Measurements from ENCODE around the gene GAREM1.

Gene GAREM1

GRCh38 chr18:32461709-32462272, 8.9 kb downstream of the GAREM1 start:
- no peak for DNase-seq
- intact Hi-C loops (cut with DNase I): loop anchor here (10.0 kb wide), 1 partner anchor 107 kb away; no protein-coding TSS in a partner anchor

DNA sequence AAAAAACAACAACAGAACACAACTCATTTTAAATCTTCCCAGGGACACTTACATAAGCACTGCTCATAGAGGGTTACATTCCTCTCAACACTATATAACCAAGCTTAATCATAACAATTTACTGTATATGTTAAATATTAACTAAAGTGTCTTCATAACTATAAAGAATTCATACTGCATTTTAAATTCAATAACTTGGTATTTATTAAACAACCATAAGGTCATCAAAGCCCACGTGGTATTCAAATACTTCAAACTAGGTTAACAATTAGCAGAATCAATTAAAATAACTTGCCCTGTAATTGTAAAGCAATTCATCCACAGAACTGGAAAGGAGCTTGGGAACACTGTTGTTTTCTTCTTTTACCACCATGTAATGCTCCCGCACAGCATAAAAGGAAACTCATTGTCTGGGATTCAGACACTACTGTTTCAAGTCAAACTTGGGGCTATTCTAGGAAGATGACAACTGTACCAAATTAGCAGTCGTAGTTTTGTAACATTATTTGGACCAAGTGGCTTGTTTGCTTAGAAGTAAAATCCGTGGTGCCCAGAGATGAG, 10.4 kb downstream of the GAREM1 start:
- DNase-seq: no peak
- intact Hi-C loops (cut with DNase I): loop anchor here (10.0 kb wide), 1 partner anchor 105 kb away; no protein-coding TSS in a partner anchor

- no peak for DNase-seq
- intact Hi-C loops (cut with DNase I): loop anchor here (10.0 kb wide), 1 partner anchor 105 kb away; no protein-coding TSS in a partner anchor
Observed at GRCh38 chr18:32459361-32460101, 11.2 kb downstream of the GAREM1 start.

DNA sequence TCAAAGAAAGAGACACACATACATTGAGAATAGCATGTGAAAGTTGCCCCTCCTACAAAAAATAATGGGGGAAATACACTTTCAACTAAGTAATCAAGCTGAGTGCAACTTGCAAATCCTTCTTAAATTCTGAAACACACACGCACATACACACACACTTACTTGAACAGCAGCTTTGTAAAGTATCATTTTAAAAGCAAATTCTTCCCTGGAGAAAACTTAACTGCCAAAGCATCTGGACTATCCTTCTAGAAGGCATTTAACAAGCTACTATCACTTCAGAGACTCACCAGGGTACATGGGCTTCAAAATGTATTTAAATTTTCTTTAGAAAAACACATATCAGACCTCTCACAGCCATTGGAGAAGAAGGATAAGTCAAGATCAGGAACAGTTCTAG, 15.3 kb downstream of the GAREM1 start:
- intact Hi-C loops (cut with DNase I): no loop called here
- DNase-seq: no peak

DNA sequence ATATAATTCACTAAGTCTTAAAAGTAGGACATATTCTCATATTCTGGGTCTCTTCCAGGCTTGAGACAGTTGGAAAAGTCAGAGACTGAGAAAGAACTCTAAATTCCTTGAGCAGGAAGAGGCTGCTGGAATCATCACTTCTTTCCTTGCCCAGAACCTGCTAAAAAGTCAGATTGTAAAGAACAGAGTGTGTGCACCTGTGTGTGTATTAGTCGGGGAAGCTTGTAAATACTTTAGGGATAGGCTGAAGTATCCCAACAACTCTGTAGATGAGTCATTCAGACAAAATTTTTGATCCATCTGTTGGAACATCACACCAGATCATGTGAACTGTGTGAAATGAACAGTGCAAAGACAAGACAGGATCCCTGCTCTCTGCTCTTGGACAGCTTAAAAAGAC, 16.1 kb downstream of the GAREM1 start:
- intact Hi-C loops (cut with DNase I): no loop called here
- DNase-seq: no peak

DNA sequence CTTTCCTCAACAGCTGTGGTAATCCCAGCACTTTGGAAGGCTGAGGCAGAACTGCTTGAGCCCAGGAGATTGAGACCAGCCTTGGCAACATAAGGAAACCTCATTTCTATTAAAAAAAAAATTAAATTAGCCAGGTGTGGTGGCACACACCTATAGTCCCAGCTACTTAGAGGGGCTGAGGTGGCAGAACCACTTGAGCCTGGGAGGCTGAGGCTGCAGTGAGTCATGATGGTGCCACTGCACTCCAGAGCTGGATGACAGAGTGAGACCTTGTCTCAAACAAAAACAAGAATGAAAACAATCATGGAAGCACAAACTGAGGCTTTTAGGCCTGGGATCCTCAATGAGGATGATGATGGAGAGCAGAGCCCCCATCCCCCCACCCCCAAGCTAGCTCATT, 19.8 kb downstream of the GAREM1 start:
- intact Hi-C loops (cut with DNase I): no loop called here
- no peak for DNase-seq

- no peak for DNase-seq
- intact Hi-C loops (cut with DNase I): no loop called here
Observed at GRCh38 chr18:32450026-32450691, 20.5 kb downstream of the GAREM1 start.

- intact Hi-C loops (cut with DNase I): no loop called here
- DNase-seq: peak in 1 of 42 donors; percentile 26
Observed at GRCh38 chr18:32446780-32447179, 23.9 kb downstream of the GAREM1 start.

DNA sequence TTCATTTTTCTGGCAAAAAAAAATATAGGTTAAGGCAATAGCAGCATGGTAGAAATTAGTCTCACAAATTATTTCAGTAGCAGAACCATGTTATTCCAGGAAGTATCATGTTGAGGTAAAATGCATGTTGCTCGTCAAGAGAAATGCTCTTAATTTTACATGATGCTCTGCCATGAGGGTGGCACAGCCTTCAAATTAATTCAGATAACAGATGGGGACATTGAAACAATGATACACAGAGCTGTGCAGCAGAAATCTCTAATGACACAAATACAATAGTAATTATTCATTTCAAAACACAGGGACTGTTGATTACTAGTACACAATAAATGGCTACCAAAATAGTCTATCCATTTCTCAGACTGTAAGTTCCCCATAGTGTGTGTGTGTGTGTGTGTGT, 24.8 kb downstream of the GAREM1 start:
- DNase-seq: no peak
- intact Hi-C loops (cut with DNase I): no loop called here

- intact Hi-C loops (cut with DNase I): no loop called here
Observed at GRCh38 chr18:32443706-32444215, 26.9 kb downstream of the GAREM1 start.

GRCh38 chr18:32443033-32443705, 27.5 kb downstream of the GAREM1 start:
- intact Hi-C loops (cut with DNase I): no loop called here

More at GRCh38 chr18:32443706-32444215, 26.9 kb downstream of the GAREM1 start:
- no peak for DNase-seq

GRCh38 chr18:32442575-32442974, 28.1 kb downstream of the GAREM1 start:
- DNase-seq: peak in 2 of 42 donors; percentile 19 to 60
- intact Hi-C loops (cut with DNase I): no loop called here

More at GRCh38 chr18:32443033-32443705, 27.5 kb downstream of the GAREM1 start:
- no peak for DNase-seq

DNA sequence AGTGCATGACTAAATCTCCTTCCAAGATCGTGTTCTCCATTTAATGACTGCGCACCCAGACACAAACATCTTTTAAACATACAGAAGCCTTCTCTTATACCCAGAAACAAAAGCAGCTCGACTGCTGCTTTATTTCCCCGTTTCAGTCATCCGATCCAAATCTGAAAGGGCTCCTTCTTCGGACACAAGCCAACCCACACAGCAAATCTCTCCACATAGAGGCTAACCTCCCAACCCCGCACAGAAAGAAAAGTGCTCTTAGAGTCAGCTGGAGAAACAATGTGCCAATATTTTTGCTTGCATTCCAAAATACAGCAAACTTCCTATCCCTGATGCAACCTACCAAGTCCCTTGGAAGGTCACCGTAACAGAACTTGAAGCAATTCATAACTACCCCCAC, 29.1 kb downstream of the GAREM1 start:
- DNase-seq: peak in 8 of 42 donors; percentile 20 to 62 (median 37)
- intact Hi-C loops (cut with DNase I): loop anchor here (2.0 kb wide), 1 partner anchor 29 kb away; the partner anchor contains the start of gene GAREM1

DNA sequence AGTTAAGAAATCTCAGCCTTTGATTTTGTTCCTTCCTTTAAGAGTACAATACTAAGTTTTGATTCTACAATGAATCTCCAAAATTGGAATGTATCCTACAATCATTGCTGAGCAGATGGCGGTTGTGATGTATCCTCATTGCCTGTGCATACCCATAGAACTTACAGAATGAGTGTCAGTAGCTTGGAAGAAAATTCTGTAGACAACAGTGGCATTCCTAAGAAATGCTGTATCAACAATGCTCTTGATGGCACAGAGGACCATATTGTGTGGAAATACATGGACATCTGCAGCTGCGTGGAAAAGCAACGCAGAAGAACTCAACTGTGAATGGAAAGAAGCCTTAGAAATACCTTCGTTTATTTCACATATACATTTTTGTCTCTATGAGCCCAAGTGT, 30.2 kb downstream of the GAREM1 start:
- peak in 1 of 42 donors; percentile 17 for DNase-seq
- intact Hi-C loops (cut with DNase I): loop anchor here (2.0 kb wide), 1 partner anchor 30 kb away; the partner anchor contains the start of gene GAREM1

DNA sequence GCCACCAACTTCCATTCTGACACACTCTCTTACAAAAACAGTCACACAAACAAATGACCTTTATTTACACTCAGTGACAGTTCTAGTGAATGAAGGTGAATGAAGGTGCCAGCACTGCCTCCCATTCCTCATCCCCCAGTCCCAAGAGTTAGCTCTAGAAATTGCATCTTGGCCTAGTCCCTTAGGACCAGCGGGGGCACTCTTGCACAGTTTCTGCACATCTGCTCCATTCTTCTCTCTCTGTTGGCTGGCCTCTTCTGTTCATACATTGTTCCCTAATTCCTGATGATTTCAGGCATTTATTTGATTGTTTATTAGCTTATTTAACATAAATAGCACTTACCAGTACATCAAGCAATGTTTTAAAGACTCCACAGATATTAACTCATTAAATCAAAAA, 30.9 kb downstream of the GAREM1 start:
- DNase-seq: peak in 35 of 42 donors; percentile 26 to 83 (median 57)
- intact Hi-C loops (cut with DNase I): loop anchor here (2.0 kb wide), 1 partner anchor 31 kb away; the partner anchor contains the start of gene GAREM1

DNA sequence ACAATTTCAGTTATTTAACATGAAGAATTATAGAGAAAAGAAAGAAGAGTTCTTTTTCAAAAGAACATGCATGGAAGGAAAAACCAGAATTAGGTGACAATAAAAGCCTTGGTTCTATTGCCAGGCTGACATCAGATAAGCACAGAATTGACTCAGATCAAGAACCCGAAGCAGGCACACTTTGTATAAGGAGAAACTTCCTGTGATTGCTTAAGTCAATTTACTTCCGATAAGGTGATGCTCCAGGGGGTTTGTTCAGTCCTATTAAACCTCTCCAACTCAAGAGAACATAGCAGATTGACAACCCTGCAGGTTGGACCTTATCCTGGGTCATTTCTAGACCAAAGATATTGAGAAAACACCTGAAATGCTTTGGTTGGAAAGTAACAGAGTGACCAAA, 31.4 kb downstream of the GAREM1 start:
- no peak for DNase-seq
- intact Hi-C loops (cut with DNase I): no loop called here

- DNase-seq: no peak
- intact Hi-C loops (cut with DNase I): no loop called here
Observed at GRCh38 chr18:32438173-32438572, 32.5 kb downstream of the GAREM1 start.

DNA sequence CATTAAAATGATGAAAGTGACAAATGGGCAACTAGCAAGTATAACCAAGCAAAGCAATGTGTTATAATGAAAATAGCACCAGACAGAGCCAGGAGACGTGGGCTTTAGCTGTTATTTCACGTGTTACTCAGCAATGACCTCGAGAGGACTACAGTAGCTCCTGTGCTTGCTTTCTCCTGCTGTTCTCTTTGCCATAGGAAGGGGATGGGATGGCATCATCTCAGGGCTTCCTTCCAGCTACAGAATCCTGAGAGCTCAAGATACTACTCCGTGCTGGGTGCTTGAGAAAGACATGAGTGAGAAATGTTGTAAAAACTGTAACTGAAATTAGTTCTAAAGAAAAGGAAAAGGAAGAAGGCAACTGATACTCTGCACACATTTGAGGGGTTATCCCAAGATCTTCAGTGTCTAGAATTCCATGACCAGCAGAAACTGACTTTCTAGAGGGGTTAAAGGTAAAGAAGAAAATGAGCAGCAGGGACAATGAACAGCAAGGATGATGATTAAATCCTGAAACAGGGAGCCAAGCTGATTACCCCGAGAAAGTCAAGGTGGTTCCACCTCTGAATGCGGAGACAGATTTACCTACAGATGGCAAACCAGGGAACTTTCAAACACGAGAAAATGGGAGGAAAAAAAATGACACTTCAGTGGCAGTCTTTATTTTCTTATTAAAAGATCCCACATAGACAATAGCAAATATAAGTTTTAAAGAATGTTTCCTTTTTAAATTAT, 33.4 kb downstream of the GAREM1 start:
- no peak for DNase-seq
- intact Hi-C loops (cut with DNase I): no loop called here

Measured in head of caudate nucleus (tissue), 42 donors.